K562 (cell line): ENCODE results near the gene CHSY1. TPM values are rescaled to one million over a fixed set of nuclear protein-coding genes. Genes with fewer than 3 reads are reported as not detected.

Source experiments
- ATAC-seq: fragments of 200-7000 bp; cut with Tn5 transposase; 3 replicates; pipeline ENCODE4 v1.9.1; 2020; ENCODE audit warnings: moderate library complexity
- BruUV-seq: library from RNA; stranded (reverse); fragments of 400-500 nt; replicated peaks from 2 replicates; lab custom pipeline; 2021; lab: Mats Ljungman, UMichigan
- CTCF ChIA-PET: fragments of 300-600 bp; formaldehyde crosslinking; extraction: SDS; loops from one replicate; lab custom pipeline; 2021; ENCODE audit warnings: low intra/inter-chr PET ratio; lab: Yijun Ruan, JAX
- POLR2A ChIA-PET: fragments of 300-600, 350-650 bp; sonication (Branson Sonifier 250); formaldehyde crosslinking; extraction: SDS; loops from one replicate; lab custom pipeline; 2021; ENCODE audit warnings: antibody characterized with exemption, inconsistent platforms; lab: Yijun Ruan, JAX
- DNase-seq, 4 experiments: peaks; one replicate each; pipeline versions ENCODE4 v3.0.0 to v3.0.0-alpha.2; 2011 to 2018; ENCODE audit warnings: low spot score in 3 of 4, mixed read lengths in 3 of 4; ENCODE audit errors: extremely low read depth in 1 of 4
- FAIRE-seq: peaks from 2 replicates; lab custom pipeline; 2011; peaks lifted over from hg19 to GRCh38; lab: Jason Lieb, UNC
- H2AFZ ChIP-seq: 2 replicates; pipeline ENCODE4 v1.6.0; 2011; ENCODE audit warnings: low read depth, low read length, control low read depth, inconsistent platforms
- H3K27ac ChIP-seq: fragments of 200-600 bp; 3 replicates; pipeline ENCODE4 v1.8.0; 2011; ENCODE audit warnings: low read depth, mild to moderate bottlenecking, control low read depth, inconsistent platforms, low read length, moderate library complexity, mixed read lengths; ENCODE audit errors: extremely low read depth
- H3K27me3 ChIP-seq, 2 experiments: fragments of 300-600 bp in 1 of 2; 2 replicates in 1 of 2; 3 replicates in 1 of 2; pipeline versions ENCODE4 v1.6.0 to v1.8.0; 2011; ENCODE audit warnings: inconsistent platforms in 2 of 2, low read length in 2 of 2, mild to moderate bottlenecking in 1 of 2, mixed read lengths in 1 of 2, moderate library complexity in 1 of 2; ENCODE audit not compliant: control insufficient read depth in 2 of 2, insufficient read depth in 2 of 2
- H3K36me3 ChIP-seq: fragments of 300-600 bp; 3 replicates; pipeline ENCODE4 v1.8.0; 2011; ENCODE audit warnings: mild to moderate bottlenecking, low read length, inconsistent platforms; ENCODE audit not compliant: control insufficient read depth, insufficient read depth
- H3K4me1 ChIP-seq, 2 experiments: fragments of 200-600 bp in 1 of 2; replicated peaks in 1 of 2; 2 replicates in 1 of 2; 3 replicates in 1 of 2; pipeline versions ENCODE4 v1.5.1 to v1.8.0; 2011; ENCODE audit warnings: inconsistent platforms in 2 of 2, low read length in 2 of 2, mild to moderate bottlenecking in 1 of 2, mixed read lengths in 1 of 2, moderate library complexity in 1 of 2; ENCODE audit not compliant: control insufficient read depth in 2 of 2, insufficient read depth in 2 of 2
- H3K4me2 ChIP-seq: 2 replicates; pipeline ENCODE4 v1.6.1; 2011; ENCODE audit warnings: low read length, control low read depth, inconsistent platforms, mixed read lengths; ENCODE audit not compliant: insufficient read depth
- H3K4me3 ChIP-seq: fragments of 200-600 bp; sonication (generic), shearing (Covaris generic); 2 replicates; pipeline ENCODE4 v1.5.1; 2016; ENCODE audit warnings: control low read depth, inconsistent platforms
- H3K79me2 ChIP-seq: fragments of 200-600 bp; 3 replicates; pipeline ENCODE4 v1.8.0; 2011; ENCODE audit warnings: low read length, inconsistent platforms; ENCODE audit not compliant: control insufficient read depth, insufficient read depth
- H3K9ac ChIP-seq, 2 experiments: 2 replicates each; pipeline versions ENCODE4 v1.6.0 to v1.6.1; 2011; ENCODE audit warnings: low read depth in 2 of 2, low read length in 2 of 2, control low read depth in 1 of 2, inconsistent platforms in 1 of 2, mild to moderate bottlenecking in 1 of 2, mixed read lengths in 1 of 2; ENCODE audit not compliant: insufficient read depth in 1 of 2
- H3K9me1 ChIP-seq: one replicate; pipeline ENCODE4 v1.6.0; 2011; ENCODE audit warnings: inconsistent platforms, mild to moderate bottlenecking, low read length, moderate library complexity; ENCODE audit not compliant: control insufficient read depth, insufficient read depth
- H3K9me3 ChIP-seq: replicated peaks from 2 replicates; pipeline ENCODE4 v1.5.1; 2011; ENCODE audit warnings: low read depth, low read length, inconsistent platforms; ENCODE audit not compliant: control insufficient read depth, insufficient read depth
- H4K20me1 ChIP-seq: replicated peaks from 2 replicates; pipeline ENCODE4 v1.6.1; 2011; ENCODE audit warnings: low read length, inconsistent platforms, mixed read lengths; ENCODE audit not compliant: control insufficient read depth, insufficient read depth
- NFXL1 ChIP-seq: fragments of 450-650 bp; formaldehyde crosslinking; IDR thresholded peaks from 2 replicates; pipeline ENCODE4 v1.4.0; 2021; ENCODE audit warnings: mild to moderate bottlenecking
- PRMT5 ChIP-seq: sonication (generic); formaldehyde crosslinking; IDR thresholded peaks from 2 replicates; pipeline ENCODE4 v1.5.0; 2020; ENCODE audit warnings: missing genetic modification reagents
- RHOXF2B ChIP-seq: fragments of 250-450 bp; sonication (Bioruptor Pico); conservative IDR thresholded peaks from 2 replicates; pipeline ENCODE4 v1.5.1; 2021
- TGIF2 ChIP-seq: sonication (generic); formaldehyde crosslinking; IDR thresholded peaks from 2 replicates; pipeline ENCODE4 v1.8.1; 2022; ENCODE audit warnings: mild to moderate bottlenecking, missing genetic modification reagents, moderate library complexity
- ZBTB8A ChIP-seq: fragments of 450-650 bp; IDR thresholded peaks from 2 replicates; pipeline ENCODE4 v1.6.1; 2018; ENCODE audit warnings: mild to moderate bottlenecking, moderate library complexity; ENCODE audit not compliant: partially characterized antibody
- ZEB2 ChIP-seq: fragments of 450-650 bp; IDR thresholded peaks from 2 replicates; pipeline ENCODE4 v1.6.1; 2016
- ZNF589 ChIP-seq: fragments of 200-800 bp; sonication (Bioruptor generic); IDR thresholded peaks from 2 replicates; pipeline ENCODE4 v1.6.1; 2016; ENCODE audit warnings: low read depth, missing genetic modification characterization, missing compliant biosample characterization
- WGBS: fragments of 100-300 bp; shearing (Covaris generic); methylation state at CpG from one replicate; pipeline ENCODE4 v1.1.6; 2016; ENCODE audit warnings: low coverage, mixed read lengths; ENCODE audit not compliant: insufficient coverage; ENCODE audit errors: missing lambda C conversion rate; 5-methylcytosine and 5-hydroxymethylcytosine counted together
- in situ Hi-C: fragments of 300-500 bp; cut with MboI; formaldehyde crosslinking; loops from 4 replicates; pipeline ENCODE4 v1.15.0; 2018; ENCODE audit warnings: inconsistent platforms, mixed read lengths
- intact Hi-C: fragments of 100-400 bp; cut with micrococcal nuclease; formaldehyde crosslinking; loops from 2 replicates; pipeline ENCODE4 v1.14.2; 2022
- polyA plus RNA-seq, 8 experiments: library from polyadenylated mRNA; depleted of rRNA in 4 of 8; stranded (reverse) in 5 of 8; unstranded in 3 of 8; fragments of >200 nt; fragmentation: Nextera tagmentation in 2 of 8; fragmentation: Illumina TruSeq in 1 of 8; extraction: Ambion mirVana in 2 of 8; extraction: Trizol in 1 of 8; gene quantifications; 2 replicates each; pipeline versions ENCODE4 v1.2.1 to v1.2.3, GENCODE V29; 2011 to 2014; ENCODE audit warnings: inconsistent platforms in 1 of 8, missing spikeins in 1 of 8
- total RNA-seq, 7 experiments: library from RNA; depleted of rRNA in 6 of 7; stranded (reverse); fragments of >200 nt in 6 of 7; fragmentation: Illumina TruSeq in 2 of 7; extraction: Trizol in 2 of 7; gene quantifications; 2 replicates each; pipeline versions ENCODE4 v1.2.1 to v1.2.3, GENCODE V29; 2011 to 2021; ENCODE audit warnings: low replicate concordance in 1 of 7
- TF ChIP-seq, protein P1 (sequence below): fragments of 250-450 bp; sonication (Bioruptor Pico); IDR thresholded peaks from 2 replicates; pipeline ENCODE4 v1.4.0; 2020
- TF ChIP-seq, protein P2 (sequence below): sonication (generic); formaldehyde crosslinking; IDR thresholded peaks from 2 replicates; pipeline ENCODE4 v1.8.1; 2023; ENCODE audit warnings: mild to moderate bottlenecking, missing genetic modification reagents, moderate library complexity
- TF ChIP-seq, protein P3 (sequence below): fragments of 250-450 bp; sonication (Bioruptor Pico); IDR thresholded peaks from 2 replicates; pipeline ENCODE4 v1.9.0; 2021; ENCODE audit warnings: mild to moderate bottlenecking
- TF ChIP-seq, protein P4 (sequence below): fragments of 250-450 bp; sonication (Bioruptor Pico); IDR thresholded peaks from 2 replicates; pipeline ENCODE4 v1.5.0; 2020; ENCODE audit warnings: mild to moderate bottlenecking, borderline replicate concordance

CHSY1 gene
- total and polyA plus RNA-seq, 9 of the 15 experiments (the other 6 are each of a cell fraction or from before 2014, with no cell fraction given): 7.0 to 16.4 (median 13.4) TPM

DNA sequence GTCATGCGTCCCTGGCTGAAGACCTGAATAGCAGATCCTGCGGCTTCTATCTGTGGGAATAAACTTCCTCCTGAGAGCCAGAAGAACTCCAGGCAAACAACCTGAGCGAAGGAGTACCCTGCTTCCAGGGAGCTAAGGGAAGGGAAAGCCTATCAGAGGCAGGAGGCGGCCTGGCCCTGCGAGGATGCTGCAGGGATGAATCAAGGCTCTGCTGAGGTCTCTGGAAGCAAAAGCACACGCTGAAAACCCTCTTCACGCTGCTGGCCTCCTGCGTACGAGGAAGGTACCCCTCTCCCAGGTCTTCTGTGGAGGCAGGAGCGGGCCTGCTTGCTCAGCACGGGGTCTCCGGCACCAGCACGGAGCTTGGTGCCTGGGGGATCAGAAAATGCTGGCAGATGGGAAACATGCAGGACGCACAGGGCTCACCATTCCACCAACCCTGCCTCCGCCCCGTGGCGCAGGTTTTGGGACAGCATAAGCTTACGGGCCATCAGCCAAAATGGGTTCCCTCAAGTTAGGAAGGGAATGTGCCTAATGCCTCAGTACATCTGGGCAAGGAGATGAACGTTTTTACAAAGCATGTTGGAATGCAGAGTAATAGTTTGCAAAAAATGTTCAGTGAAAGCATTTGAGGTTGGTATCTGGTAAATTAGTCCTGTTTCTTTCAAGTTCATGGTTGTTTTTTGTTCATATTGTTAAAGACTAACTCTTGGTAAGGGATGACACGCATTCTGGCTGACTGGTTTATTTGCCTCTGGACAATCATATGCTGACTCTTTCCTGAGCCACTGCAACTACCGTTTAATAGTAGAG is 72.3 kb downstream of the CHSY1 start:
- Histone ChIP-seq H3K9ac (0 out of 4 replicates have a peak overlapping the region, but pooled peaks of 1 of the 2 experiments have one; percentile 32), H3K79me2 (peaks cover 2% of the 10 kb centered on the region; the same call in 1 of the 3 replicates), H3K9me1 (no peaks in the 10 kb centered on the region), H3K4me2 (no peak overlapping the region), H4K20me1 (no peaks in the 10 kb centered on the region), H3K9me3 (no peaks in the 10 kb centered on the region), H3K4me3 (no peak overlapping the region), H3K27me3 (no peaks in the 10 kb centered on the region), H3K27ac (no peak overlapping the region), H3K36me3 (peaks cover 16% of the 10 kb centered on the region; the same call in 2 of the 3 replicates), H2AFZ (no peak overlapping the region), H3K4me1 (peaks cover 5 to 10% of the 10 kb centered on the region in 2 experiments; a peak in 3 of 5 replicates)
- ATAC-seq (no peak), FAIRE-seq (no peak), DNase-seq (no peak)
- in situ Hi-C loops (no loop called here), intact Hi-C loops (no loop called here)
- CTCF ChIA-PET: no interaction called here
- WGBS: 82% methylated on average over 13 of the region's 21 CpGs
- POLR2A ChIA-PET: interaction anchor here (1.6 kb wide), 1 partner anchor 11 kb away, joined by 6 read pairs; no protein-coding TSS in a partner anchor
- BruUV-seq: no TSS peak
- TF ChIP-seq NFXL1 (CRISPR knock-in tag) (no peak), ZNF589 (CRISPR knock-in tag) (no peak), ZEB2 (no peak), PRMT5 (CRISPR knock-in tag) (no peak), TGIF2 (CRISPR knock-in tag) (no peak), RHOXF2B (CRISPR knock-in tag) (no peak), ZBTB8A (no peak)
- TF ChIP-seq, protein P1, sequence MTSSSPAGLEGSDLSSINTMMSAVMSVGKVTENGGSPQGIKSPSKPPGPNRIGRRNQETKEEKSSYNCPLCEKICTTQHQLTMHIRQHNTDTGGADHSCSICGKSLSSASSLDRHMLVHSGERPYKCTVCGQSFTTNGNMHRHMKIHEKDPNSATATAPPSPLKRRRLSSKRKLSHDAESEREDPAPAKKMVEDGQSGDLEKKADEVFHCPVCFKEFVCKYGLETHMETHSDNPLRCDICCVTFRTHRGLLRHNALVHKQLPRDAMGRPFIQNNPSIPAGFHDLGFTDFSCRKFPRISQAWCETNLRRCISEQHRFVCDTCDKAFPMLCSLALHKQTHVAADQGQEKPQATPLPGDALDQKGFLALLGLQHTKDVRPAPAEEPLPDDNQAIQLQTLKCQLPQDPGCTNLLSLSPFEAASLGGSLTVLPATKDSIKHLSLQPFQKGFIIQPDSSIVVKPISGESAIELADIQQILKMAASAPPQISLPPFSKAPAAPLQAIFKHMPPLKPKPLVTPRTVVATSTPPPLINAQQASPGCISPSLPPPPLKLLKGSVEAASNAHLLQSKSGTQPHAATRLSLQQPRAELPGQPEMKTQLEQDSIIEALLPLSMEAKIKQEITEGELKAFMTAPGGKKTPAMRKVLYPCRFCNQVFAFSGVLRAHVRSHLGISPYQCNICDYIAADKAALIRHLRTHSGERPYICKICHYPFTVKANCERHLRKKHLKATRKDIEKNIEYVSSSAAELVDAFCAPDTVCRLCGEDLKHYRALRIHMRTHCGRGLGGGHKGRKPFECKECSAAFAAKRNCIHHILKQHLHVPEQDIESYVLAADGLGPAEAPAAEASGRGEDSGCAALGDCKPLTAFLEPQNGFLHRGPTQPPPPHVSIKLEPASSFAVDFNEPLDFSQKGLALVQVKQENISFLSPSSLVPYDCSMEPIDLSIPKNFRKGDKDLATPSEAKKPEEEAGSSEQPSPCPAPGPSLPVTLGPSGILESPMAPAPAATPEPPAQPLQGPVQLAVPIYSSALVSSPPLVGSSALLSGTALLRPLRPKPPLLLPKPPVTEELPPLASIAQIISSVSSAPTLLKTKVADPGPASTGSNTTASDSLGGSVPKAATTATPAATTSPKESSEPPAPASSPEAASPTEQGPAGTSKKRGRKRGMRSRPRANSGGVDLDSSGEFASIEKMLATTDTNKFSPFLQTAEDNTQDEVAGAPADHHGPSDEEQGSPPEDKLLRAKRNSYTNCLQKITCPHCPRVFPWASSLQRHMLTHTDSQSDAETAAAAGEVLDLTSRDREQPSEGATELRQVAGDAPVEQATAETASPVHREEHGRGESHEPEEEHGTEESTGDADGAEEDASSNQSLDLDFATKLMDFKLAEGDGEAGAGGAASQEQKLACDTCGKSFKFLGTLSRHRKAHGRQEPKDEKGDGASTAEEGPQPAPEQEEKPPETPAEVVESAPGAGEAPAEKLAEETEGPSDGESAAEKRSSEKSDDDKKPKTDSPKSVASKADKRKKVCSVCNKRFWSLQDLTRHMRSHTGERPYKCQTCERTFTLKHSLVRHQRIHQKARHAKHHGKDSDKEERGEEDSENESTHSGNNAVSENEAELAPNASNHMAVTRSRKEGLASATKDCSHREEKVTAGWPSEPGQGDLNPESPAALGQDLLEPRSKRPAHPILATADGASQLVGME: no peak
- TF ChIP-seq, protein P2, sequence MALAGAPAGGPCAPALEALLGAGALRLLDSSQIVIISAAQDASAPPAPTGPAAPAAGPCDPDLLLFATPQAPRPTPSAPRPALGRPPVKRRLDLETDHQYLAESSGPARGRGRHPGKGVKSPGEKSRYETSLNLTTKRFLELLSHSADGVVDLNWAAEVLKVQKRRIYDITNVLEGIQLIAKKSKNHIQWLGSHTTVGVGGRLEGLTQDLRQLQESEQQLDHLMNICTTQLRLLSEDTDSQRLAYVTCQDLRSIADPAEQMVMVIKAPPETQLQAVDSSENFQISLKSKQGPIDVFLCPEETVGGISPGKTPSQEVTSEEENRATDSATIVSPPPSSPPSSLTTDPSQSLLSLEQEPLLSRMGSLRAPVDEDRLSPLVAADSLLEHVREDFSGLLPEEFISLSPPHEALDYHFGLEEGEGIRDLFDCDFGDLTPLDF (CRISPR knock-in tag): no peak
- TF ChIP-seq, protein P3, sequence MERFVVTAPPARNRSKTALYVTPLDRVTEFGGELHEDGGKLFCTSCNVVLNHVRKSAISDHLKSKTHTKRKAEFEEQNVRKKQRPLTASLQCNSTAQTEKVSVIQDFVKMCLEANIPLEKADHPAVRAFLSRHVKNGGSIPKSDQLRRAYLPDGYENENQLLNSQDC (CRISPR knock-in tag): no peak
- TF ChIP-seq, protein P4, sequence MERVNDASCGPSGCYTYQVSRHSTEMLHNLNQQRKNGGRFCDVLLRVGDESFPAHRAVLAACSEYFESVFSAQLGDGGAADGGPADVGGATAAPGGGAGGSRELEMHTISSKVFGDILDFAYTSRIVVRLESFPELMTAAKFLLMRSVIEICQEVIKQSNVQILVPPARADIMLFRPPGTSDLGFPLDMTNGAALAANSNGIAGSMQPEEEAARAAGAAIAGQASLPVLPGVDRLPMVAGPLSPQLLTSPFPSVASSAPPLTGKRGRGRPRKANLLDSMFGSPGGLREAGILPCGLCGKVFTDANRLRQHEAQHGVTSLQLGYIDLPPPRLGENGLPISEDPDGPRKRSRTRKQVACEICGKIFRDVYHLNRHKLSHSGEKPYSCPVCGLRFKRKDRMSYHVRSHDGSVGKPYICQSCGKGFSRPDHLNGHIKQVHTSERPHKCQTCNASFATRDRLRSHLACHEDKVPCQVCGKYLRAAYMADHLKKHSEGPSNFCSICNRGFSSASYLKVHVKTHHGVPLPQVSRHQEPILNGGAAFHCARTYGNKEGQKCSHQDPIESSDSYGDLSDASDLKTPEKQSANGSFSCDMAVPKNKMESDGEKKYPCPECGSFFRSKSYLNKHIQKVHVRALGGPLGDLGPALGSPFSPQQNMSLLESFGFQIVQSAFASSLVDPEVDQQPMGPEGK (CRISPR knock-in tag): no peak
